Measurements from ENCODE around the gene PCSK5.

- TF ChIP-seq CTCF (IDR thresholded peaks at IDR 0.05), result no peak
- no peak for TF ChIP-seq POLR2A (IDR thresholded peaks at IDR 0.05)
These were observed 38.6 kb upstream of the PCSK5 start for GRCh38 chr9:75851917-75852316.
